Measurements from ENCODE around the gene KIF18B. TPM values are rescaled to one million over a fixed set of nuclear protein-coding genes. Genes with fewer than 3 reads are reported as not detected.

The KIF18B gene
- total and polyA plus RNA-seq, 2 donors (not counting 3 experiments of a cell fraction or from before 2014, with no cell fraction given) = 24.5 to 50.3 TPM

DNA sequence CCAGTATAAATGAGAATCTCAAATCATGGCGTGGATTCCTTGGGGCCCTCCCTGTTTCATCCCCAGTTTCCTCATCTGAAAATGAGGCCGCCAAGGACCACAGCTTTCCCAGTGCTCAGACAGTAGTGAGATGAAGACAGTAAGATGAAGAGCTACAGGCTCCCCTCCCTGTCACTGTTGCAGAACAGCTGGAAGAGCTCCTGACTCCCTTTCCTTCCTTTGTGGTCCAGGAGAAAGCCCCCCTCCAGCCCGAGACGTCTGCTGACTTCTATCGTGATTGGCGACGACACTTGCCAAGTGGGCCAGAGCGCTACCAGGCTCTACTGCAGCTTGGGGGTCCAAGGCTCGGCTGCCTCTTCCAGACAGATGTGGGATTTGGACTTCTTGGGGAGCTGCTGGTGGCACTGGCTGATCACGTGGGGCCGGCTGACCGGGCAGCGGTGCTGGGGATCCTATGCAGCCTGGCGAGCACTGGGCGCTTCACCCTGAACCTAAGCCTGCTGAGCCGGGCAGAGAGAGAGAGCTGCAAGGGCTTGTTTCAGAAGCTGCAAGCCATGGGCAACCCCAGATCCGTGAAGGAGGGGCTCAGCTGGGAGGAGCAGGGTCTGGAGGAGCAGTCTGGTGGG, 45.3 kb downstream of the KIF18B start:
- FAIRE-seq (no peak), DNase-seq (ENCODE audit: low read depth, low spot score) (no peak)
- peaks cover 56% of the 10 kb centered on the region for H3K4me1 ChIP-seq (ENCODE audit: control insufficient read depth, extremely low read depth, insufficient read depth, low read length)
- TF ChIP-seq POLR2AphosphoS5 (IDR thresholded peaks at IDR 0.05; ENCODE audit: insufficient read depth, low read depth, low read length) (no peak), MYC (IDR thresholded peaks at IDR 0.05; ENCODE audit: low read depth, low read length) (no peak), JUN (IDR thresholded peaks at IDR 0.05; ENCODE audit: borderline replicate concordance, insufficient read depth, insufficient read length, low read depth) (no peak), POLR2A (IDR thresholded peaks at IDR 0.05; ENCODE audit: low read depth, low read length) (no peak), EZH2 (IDR thresholded peaks at IDR 0.05; ENCODE audit: borderline replicate concordance, low read depth, low read length, severe bottlenecking) (no peak), GATA2 (IDR thresholded peaks at IDR 0.05; ENCODE audit: insufficient read depth, insufficient read length, low read depth, low read length) (no peak), FOS (IDR thresholded peaks at IDR 0.05; ENCODE audit: borderline replicate concordance, insufficient read depth, low read length) (no peak)
- TF ChIP-seq, protein P1, sequence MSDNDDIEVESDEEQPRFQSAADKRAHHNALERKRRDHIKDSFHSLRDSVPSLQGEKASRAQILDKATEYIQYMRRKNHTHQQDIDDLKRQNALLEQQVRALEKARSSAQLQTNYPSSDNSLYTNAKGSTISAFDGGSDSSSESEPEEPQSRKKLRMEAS (IDR thresholded peaks at IDR 0.05; ENCODE audit: insufficient read depth, insufficient read length) = no peak
- TF ChIP-seq, protein P2, sequence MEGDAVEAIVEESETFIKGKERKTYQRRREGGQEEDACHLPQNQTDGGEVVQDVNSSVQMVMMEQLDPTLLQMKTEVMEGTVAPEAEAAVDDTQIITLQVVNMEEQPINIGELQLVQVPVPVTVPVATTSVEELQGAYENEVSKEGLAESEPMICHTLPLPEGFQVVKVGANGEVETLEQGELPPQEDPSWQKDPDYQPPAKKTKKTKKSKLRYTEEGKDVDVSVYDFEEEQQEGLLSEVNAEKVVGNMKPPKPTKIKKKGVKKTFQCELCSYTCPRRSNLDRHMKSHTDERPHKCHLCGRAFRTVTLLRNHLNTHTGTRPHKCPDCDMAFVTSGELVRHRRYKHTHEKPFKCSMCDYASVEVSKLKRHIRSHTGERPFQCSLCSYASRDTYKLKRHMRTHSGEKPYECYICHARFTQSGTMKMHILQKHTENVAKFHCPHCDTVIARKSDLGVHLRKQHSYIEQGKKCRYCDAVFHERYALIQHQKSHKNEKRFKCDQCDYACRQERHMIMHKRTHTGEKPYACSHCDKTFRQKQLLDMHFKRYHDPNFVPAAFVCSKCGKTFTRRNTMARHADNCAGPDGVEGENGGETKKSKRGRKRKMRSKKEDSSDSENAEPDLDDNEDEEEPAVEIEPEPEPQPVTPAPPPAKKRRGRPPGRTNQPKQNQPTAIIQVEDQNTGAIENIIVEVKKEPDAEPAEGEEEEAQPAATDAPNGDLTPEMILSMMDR (IDR thresholded peaks at IDR 0.05; ENCODE audit: extremely low read depth in 1 of 2, insufficient read depth in 1 of 2, low read depth in 1 of 2, low read length in 2 of 2) = no peak
- H3K4me2 ChIP-seq (ENCODE audit: insufficient read depth, low read length) = peak overlapping the region; percentile 18
- no peaks in the 10 kb centered on the region for H3K27me3 ChIP-seq (ENCODE audit: control insufficient read depth in 2 of 2, insufficient read depth in 2 of 2, low read length in 2 of 2)
- POLR2A ChIA-PET = interaction anchor here (1.2 kb wide), 1 partner anchor 119 kb away, joined by 3 read pairs; no protein-coding TSS in a partner anchor
- H2AFZ ChIP-seq (ENCODE audit: low read depth, low read length) = no peak overlapping the region
- H3K9me3 ChIP-seq (replicated peaks; ENCODE audit: control insufficient read depth, insufficient read depth, low read length) = no peaks in the 10 kb centered on the region
- no peak overlapping the region for H3K9ac ChIP-seq (replicated peaks; ENCODE audit: extremely low read depth, insufficient read depth, low read length)
- H3K79me2 ChIP-seq (ENCODE audit: control insufficient read depth, insufficient read depth, low read length) = peaks cover 18% of the 10 kb centered on the region
- intact Hi-C loops (cut with micrococcal nuclease) (no loop called here), dilution Hi-C loops (cut with MboI; ENCODE audit: extremely low pct_ligation_motif_present, low sequenced_read_pairs) (no loop called here)
- no peaks in the 10 kb centered on the region for H4K20me1 ChIP-seq (replicated peaks; ENCODE audit: control insufficient read depth, extremely low read depth, insufficient read depth, low read length)
- no peak overlapping the region for H3K4me3 ChIP-seq (replicated peaks in 1 of 3; ENCODE audit: insufficient read depth in 1 of 3, low read depth in 1 of 3, low read length in 3 of 3)
- H3K27ac ChIP-seq (ENCODE audit: insufficient read depth, low read depth, low read length) = peak overlapping the region; percentile 54
- no peaks in the 10 kb centered on the region for H3K36me3 ChIP-seq (ENCODE audit: control insufficient read depth in 2 of 2, extremely low read depth in 1 of 2, insufficient read depth in 2 of 2, low read length in 2 of 2)
- no TSS peak for BruUV-seq (replicated peaks)
- CTCF ChIA-PET = interaction anchor here (1.0 to 6.2 kb wide), 9 partner anchors 8 to 233 kb away, joined by 3 to 94 read pairs (median 8); partner anchors contain the start of genes ACBD4 and GFAP
- no peaks in the 10 kb centered on the region for H3K9me1 ChIP-seq (replicated peaks; ENCODE audit: control insufficient read depth, extremely low read depth, insufficient read depth, low read length)

All from endothelial cell of umbilical vein (primary cell).